Measurements from ENCODE around the gene SNX17.

SNX17 gene

DNA sequence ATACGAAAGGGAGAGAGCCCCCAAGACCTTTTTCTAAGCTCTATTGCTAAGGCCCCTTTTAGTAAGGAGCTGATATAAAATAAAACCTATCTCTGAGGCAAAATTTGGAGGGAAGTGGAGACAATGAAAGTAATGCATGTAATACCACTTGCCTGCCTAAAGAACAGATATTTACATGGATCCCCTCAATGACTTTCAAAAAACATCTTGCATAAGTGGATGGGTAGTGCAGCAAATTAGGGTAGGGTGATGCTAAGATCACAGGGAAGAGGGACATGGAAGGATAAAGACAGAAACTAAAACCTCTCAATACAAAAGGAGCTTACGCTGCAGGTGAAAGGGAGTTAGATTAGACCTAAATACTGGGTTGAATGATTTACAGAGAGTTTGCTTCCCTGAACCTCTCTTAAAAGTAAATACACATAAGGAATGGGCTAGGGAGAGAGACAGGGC is 9.0 kb downstream of the SNX17 start:
- Histone ChIP-seq H3K4me2 (ENCODE audit: low read length) (peak overlapping the region; percentile 83), H4K12ac (ENCODE audit: low read depth, low read length) (no peak overlapping the region)

DNA sequence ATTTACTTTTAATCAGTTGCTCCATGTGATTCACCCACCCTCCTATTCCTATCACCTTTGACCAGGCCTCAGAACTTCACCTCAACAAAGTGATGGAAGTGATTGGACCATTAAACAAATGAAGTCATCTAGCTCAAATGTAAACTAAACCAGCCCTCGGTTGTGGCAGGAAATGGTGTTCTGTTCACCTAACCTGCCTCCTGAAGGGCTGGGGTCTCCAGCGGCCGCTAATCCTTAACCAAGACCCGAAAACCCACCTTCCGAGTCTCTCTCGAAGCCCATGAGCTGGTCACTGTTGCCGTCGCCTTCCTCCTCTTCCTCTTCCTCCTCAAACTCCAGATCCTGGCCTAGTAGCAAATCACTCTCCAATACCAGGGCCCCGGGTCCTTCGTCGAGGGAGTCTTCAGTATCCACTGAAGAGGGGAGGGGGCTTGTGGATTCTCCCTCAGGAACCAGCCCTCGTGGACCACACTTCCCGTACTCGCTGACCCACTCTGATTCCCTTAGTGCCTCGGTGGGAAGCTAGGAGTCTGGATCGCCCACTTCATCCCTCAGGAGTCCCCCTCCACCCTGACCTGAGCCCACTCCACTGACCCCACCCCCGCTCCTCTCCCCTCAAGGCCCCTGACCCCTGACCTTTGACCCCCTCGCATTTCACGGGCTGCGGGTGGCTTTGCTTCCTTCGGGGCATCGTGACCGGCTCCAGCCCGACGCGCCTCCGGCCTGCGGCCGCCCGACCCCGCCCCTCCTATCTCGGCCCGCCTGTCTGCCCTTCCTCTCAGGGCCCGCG is 9.6 kb downstream of the SNX17 start:
- peak overlapping the region; percentile 85 for H4K8ac ChIP-seq (ENCODE audit: low read depth, low read length)

More for the DNA sequence above, 9.0 kb downstream of the SNX17 start:
- Histone ChIP-seq H2AK5ac (ENCODE audit: low read length) (no peak overlapping the region), H3K27ac (ENCODE audit: low read depth, low read length) (peak overlapping the region; percentile 96), H4K8ac (ENCODE audit: low read depth, low read length) (no peak overlapping the region), H3K36me3 (ENCODE audit: control insufficient read depth in 1 of 2, insufficient read depth in 2 of 2, low read length in 2 of 2) (peaks cover 66 to 72% of the 10 kb centered on the region in 2 experiments), H3K79me1 (ENCODE audit: low read length) (peaks cover 12% of the 10 kb centered on the region), H3K18ac (ENCODE audit: low read length) (no peak overlapping the region), H3K4ac (ENCODE audit: low read depth, low read length) (peak overlapping the region; percentile 93), H4K91ac (ENCODE audit: low read depth, low read length) (no peak overlapping the region), H3K4me3 (ENCODE audit: low read depth, low read length) (no peak overlapping the region), H3K27me3 (ENCODE audit: insufficient read depth, low read length) (no peaks in the 10 kb centered on the region), H2BK120ac (ENCODE audit: insufficient read depth, low read length, poor library complexity) (no peak overlapping the region), H3K14ac (ENCODE audit: low read length) (no peak overlapping the region), H3K9me3 (ENCODE audit: insufficient read depth, low read depth, low read length) (no peaks in the 10 kb centered on the region), H3K79me2 (ENCODE audit: control insufficient read depth, insufficient read depth, low read length, poor library complexity) (peaks cover 7% of the 10 kb centered on the region), H2BK12ac (ENCODE audit: low read length) (no peak overlapping the region), H2AFZ (ENCODE audit: insufficient read depth, low read length, poor library complexity) (no peak overlapping the region), H3K9ac (ENCODE audit: low read length) (peak overlapping the region; percentile 95), H3K23ac (ENCODE audit: low read length) (no peak overlapping the region), H3K4me1 (ENCODE audit: control insufficient read depth in 1 of 2, insufficient read depth in 2 of 2, low read length in 2 of 2) (peaks cover 8% of the 10 kb centered on the region in 2 experiments), H2BK5ac (ENCODE audit: low read depth, low read length, poor library complexity) (no peak overlapping the region)
- WGBS (ENCODE audit: extremely low coverage, insufficient coverage, insufficient read length) = no CpG with 5 or more reads among the region's 2 CpGs
- DNase-seq = no peak

DNA sequence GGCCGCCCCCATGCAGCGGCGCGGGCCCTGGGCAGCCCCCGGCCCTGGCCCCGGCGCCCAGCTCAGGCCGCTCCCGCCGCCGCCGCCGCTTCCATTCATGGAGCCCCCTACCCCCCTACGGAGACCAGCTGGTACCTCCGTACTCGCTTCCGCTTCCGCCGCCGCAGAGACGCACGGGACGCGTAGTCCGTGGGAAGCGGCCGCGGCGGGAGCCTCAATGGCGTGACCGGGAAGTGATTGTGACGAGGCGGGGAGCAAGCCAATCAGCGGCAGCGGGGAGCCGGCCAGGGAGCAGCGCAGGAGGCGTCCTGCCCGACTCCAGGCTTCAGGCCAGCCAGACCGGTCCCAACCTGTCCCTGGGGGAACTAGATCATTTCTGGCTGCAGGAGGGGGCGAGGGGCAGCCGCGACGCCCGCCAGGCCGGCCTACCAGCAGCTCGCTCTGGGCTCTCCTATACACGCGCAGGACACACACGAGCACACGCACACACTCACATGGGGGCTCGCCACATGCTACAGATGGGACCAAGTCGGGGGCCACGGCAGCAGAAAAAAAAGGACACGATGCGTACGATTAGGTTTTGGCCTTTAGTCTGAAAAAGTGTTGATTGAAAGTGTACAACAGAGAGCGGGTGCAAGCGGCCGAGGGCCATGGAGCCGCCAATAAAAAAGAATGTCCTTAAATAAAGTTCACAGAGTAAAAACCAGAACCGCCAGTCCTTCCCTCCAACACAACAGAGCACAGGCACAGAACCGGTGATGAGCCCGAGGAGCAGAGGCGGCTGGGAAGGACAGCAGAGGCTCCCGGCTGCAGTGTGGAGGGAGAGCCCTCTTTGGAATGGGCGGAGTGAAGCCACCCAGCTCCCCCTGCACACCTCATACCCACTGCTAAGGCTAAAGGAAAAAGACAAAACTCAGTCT is 10.5 kb downstream of the SNX17 start, which contains the start of gene ZNF513:
TSS of gene ZNF513 (minus strand) at position 109 of the 920 bp plus-strand sequence. CDS start 208 bp downstream, outside the sequence.
- H3K9me3 ChIP-seq (ENCODE audit: insufficient read depth, low read depth, low read length) = no peaks in the 10 kb centered on the region
- H2BK5ac ChIP-seq (ENCODE audit: low read depth, low read length, poor library complexity) = peak within 1 kb of the TSS; percentile 80
- H3K27me3 ChIP-seq (ENCODE audit: insufficient read depth, low read length) = no peaks in the 10 kb centered on the region
- H3K18ac ChIP-seq (ENCODE audit: low read length) = peak within 1 kb of the TSS; percentile 93
- peak within 1 kb of the TSS; percentile 88 for H2AK5ac ChIP-seq (ENCODE audit: low read length)
- peak within 1 kb of the TSS; percentile 95 for H3K9ac ChIP-seq (ENCODE audit: low read length)
- H3K4ac ChIP-seq (ENCODE audit: low read depth, low read length) = peak within 1 kb of the TSS; percentile 93
- H4K8ac ChIP-seq (ENCODE audit: low read depth, low read length) = peak within 1 kb of the TSS; percentile 100
- peak within 1 kb of the TSS; percentile 97 for H4K12ac ChIP-seq (ENCODE audit: low read depth, low read length)
- peak within 1 kb of the TSS; percentile 92 for H4K91ac ChIP-seq (ENCODE audit: low read depth, low read length)
- peaks cover 12% of the 10 kb centered on the region for H3K79me1 ChIP-seq (ENCODE audit: low read length)
- H3K79me2 ChIP-seq (ENCODE audit: control insufficient read depth, insufficient read depth, low read length, poor library complexity) = peaks cover 7% of the 10 kb centered on the region
- no CpG with 5 or more reads among the region's 67 CpGs for WGBS (ENCODE audit: extremely low coverage, insufficient coverage, insufficient read length)
- H3K36me3 ChIP-seq (ENCODE audit: control insufficient read depth in 1 of 2, insufficient read depth in 2 of 2, low read length in 2 of 2) = peaks cover 60 to 65% of the 10 kb centered on the region in 2 experiments
- H2BK120ac ChIP-seq (ENCODE audit: insufficient read depth, low read length, poor library complexity) = peak within 1 kb of the TSS; percentile 90
- H3K27ac ChIP-seq (ENCODE audit: low read depth, low read length) = peak within 1 kb of the TSS; percentile 96
- peak within 1 kb of the TSS; percentile 83 for H3K4me3 ChIP-seq (ENCODE audit: low read depth, low read length)
- H3K14ac ChIP-seq (ENCODE audit: low read length) = peak within 1 kb of the TSS; percentile 94
- H3K23ac ChIP-seq (ENCODE audit: low read length) = no peak within 1 kb of the TSS
- peak within 1 kb of the TSS; percentile 19 for H2BK12ac ChIP-seq (ENCODE audit: low read length)
- peak; percentile 91 to 93 for DNase-seq
- peaks cover 8% of the 10 kb centered on the region in 2 experiments for H3K4me1 ChIP-seq (ENCODE audit: control insufficient read depth in 1 of 2, insufficient read depth in 2 of 2, low read length in 2 of 2)
- peak within 1 kb of the TSS; percentile 83 for H3K4me2 ChIP-seq (ENCODE audit: low read length)
- peak within 1 kb of the TSS; percentile 71 for H2AFZ ChIP-seq (ENCODE audit: insufficient read depth, low read length, poor library complexity)

More for the DNA sequence above, 9.6 kb downstream of the SNX17 start:
- peak overlapping the region; percentile 95 for H3K9ac ChIP-seq (ENCODE audit: low read length)
- H2BK5ac ChIP-seq (ENCODE audit: low read depth, low read length, poor library complexity) = peak overlapping the region; percentile 80
- H3K27ac ChIP-seq (ENCODE audit: low read depth, low read length) = peak overlapping the region; percentile 96
- H3K4me2 ChIP-seq (ENCODE audit: low read length) = peak overlapping the region; percentile 83
- no peak overlapping the region for H2BK12ac ChIP-seq (ENCODE audit: low read length)
- peaks cover 7% of the 10 kb centered on the region for H3K79me2 ChIP-seq (ENCODE audit: control insufficient read depth, insufficient read depth, low read length, poor library complexity)
- H3K18ac ChIP-seq (ENCODE audit: low read length) = peak overlapping the region; percentile 71
- peak in 1 of 2 donors; percentile 10 for DNase-seq
- H3K4me3 ChIP-seq (ENCODE audit: low read depth, low read length) = peak overlapping the region; percentile 83
- peaks cover 8% of the 10 kb centered on the region in 2 experiments for H3K4me1 ChIP-seq (ENCODE audit: control insufficient read depth in 1 of 2, insufficient read depth in 2 of 2, low read length in 2 of 2)
- H3K27me3 ChIP-seq (ENCODE audit: insufficient read depth, low read length) = no peaks in the 10 kb centered on the region
- no peaks in the 10 kb centered on the region for H3K9me3 ChIP-seq (ENCODE audit: insufficient read depth, low read depth, low read length)
- no CpG with 5 or more reads among the region's 35 CpGs for WGBS (ENCODE audit: extremely low coverage, insufficient coverage, insufficient read length)
- peak overlapping the region; percentile 90 for H2BK120ac ChIP-seq (ENCODE audit: insufficient read depth, low read length, poor library complexity)
- peak overlapping the region; percentile 15 for H2AFZ ChIP-seq (ENCODE audit: insufficient read depth, low read length, poor library complexity)
- no peak overlapping the region for H3K23ac ChIP-seq (ENCODE audit: low read length)
- H4K12ac ChIP-seq (ENCODE audit: low read depth, low read length) = peak overlapping the region; percentile 89
- peak overlapping the region; percentile 88 for H4K91ac ChIP-seq (ENCODE audit: low read depth, low read length)
- H3K79me1 ChIP-seq (ENCODE audit: low read length) = peaks cover 12% of the 10 kb centered on the region
- H2AK5ac ChIP-seq (ENCODE audit: low read length) = peak overlapping the region; percentile 88
- peak overlapping the region; percentile 93 for H3K4ac ChIP-seq (ENCODE audit: low read depth, low read length)
- peak overlapping the region; percentile 91 for H3K14ac ChIP-seq (ENCODE audit: low read length)
- H3K36me3 ChIP-seq (ENCODE audit: control insufficient read depth in 1 of 2, insufficient read depth in 2 of 2, low read length in 2 of 2) = peaks cover 67 to 72% of the 10 kb centered on the region in 2 experiments

DNA sequence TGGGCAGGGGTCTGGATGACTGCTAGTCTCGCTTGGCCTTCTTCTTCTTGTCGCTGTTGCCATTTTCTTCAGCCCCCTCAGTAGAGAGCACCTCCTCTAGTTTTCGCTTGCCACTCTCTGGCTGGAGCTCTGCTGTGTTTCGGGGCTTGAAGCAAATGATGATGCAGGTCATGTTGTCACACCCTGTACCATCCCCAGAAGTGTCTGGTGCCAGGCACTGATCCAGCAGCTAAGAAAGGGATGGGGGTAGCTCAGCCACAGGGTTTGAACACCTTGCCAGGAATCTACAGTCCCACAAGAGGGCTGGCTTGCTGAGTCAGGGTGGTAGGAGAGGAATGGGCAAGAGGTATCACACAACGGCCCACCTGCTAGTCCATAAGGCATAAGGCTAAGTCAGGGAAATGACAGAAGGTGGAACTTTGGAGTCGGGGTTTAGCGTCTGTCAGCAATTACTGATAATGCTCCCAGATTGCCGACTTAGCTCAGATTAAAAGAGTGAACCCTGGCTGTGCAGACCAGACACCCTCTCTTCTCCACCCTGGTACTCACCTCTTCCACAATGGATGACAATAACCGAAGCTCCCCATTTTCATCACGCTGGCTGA is 11.3 kb downstream of the SNX17 start:
- Histone ChIP-seq H3K79me1 (ENCODE audit: low read length) (peaks cover 12% of the 10 kb centered on the region), H4K12ac (ENCODE audit: low read depth, low read length) (peak overlapping the region; percentile 97)
- no CpG with 5 or more reads among the region's 10 CpGs for WGBS (ENCODE audit: extremely low coverage, insufficient coverage, insufficient read length)

More for the DNA sequence above, 11.3 kb downstream of the SNX17 start:
- Histone ChIP-seq H4K8ac (ENCODE audit: low read depth, low read length) (peak overlapping the region; percentile 100), H2BK120ac (ENCODE audit: insufficient read depth, low read length, poor library complexity) (peak overlapping the region; percentile 79), H2AFZ (ENCODE audit: insufficient read depth, low read length, poor library complexity) (no peak overlapping the region), H3K4me2 (ENCODE audit: low read length) (no peak overlapping the region), H3K18ac (ENCODE audit: low read length) (no peak overlapping the region), H3K4me1 (ENCODE audit: control insufficient read depth in 1 of 2, insufficient read depth in 2 of 2, low read length in 2 of 2) (peaks cover 8% of the 10 kb centered on the region in 2 experiments), H3K4ac (ENCODE audit: low read depth, low read length) (no peak overlapping the region), H3K27me3 (ENCODE audit: insufficient read depth, low read length) (no peaks in the 10 kb centered on the region), H3K9ac (ENCODE audit: low read length) (no peak overlapping the region), H3K9me3 (ENCODE audit: insufficient read depth, low read depth, low read length) (no peaks in the 10 kb centered on the region), H3K14ac (ENCODE audit: low read length) (peak overlapping the region; percentile 94), H4K91ac (ENCODE audit: low read depth, low read length) (peak overlapping the region; percentile 92), H3K4me3 (ENCODE audit: low read depth, low read length) (no peak overlapping the region), H3K27ac (ENCODE audit: low read depth, low read length) (peak overlapping the region; percentile 96), H3K23ac (ENCODE audit: low read length) (no peak overlapping the region), H3K36me3 (ENCODE audit: control insufficient read depth in 1 of 2, insufficient read depth in 2 of 2, low read length in 2 of 2) (peaks cover 52 to 60% of the 10 kb centered on the region in 2 experiments), H2AK5ac (ENCODE audit: low read length) (peak overlapping the region; percentile 62), H3K79me2 (ENCODE audit: control insufficient read depth, insufficient read depth, low read length, poor library complexity) (peaks cover 7% of the 10 kb centered on the region), H2BK5ac (ENCODE audit: low read depth, low read length, poor library complexity) (no peak overlapping the region), H2BK12ac (ENCODE audit: low read length) (peak overlapping the region; percentile 19)
- DNase-seq = no peak
